ENCODE data around the gene TBCEL.

The TBCEL gene

GRCh38 chr11:121099364-121099763, 75.5 kb downstream of the TBCEL start:
- no peak overlapping the region for H3K4me3 ChIP-seq (ENCODE audit: low read depth, low read length)
- no peak for DNase-seq (ENCODE audit: low read depth)
- TF ChIP-seq CTCF (IDR thresholded peaks at IDR 0.05; ENCODE audit: low read depth, low read length, missing control alignments), result no peak
- in situ Hi-C loops (cut with HindIII; ENCODE audit: low sequenced_read_pairs), result no loop called here

DNA sequence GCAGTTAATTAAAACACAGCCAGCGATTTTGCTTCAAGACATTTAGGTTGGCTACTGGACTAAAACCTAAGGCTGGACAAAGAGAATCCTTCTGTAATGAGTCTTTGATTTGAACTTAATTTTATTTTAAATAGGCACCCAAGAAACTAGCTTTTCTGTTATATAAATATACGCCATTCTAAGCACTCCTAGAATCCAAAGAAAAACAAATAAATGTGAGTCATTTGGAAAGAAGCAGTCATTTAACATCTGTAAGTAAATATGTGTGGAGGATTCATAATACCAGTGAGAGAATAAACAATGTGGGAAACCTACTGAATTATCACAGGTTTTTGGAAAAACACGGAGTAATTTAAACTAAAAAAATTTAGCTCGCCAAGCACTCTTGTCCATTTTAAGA, 76.0 kb downstream of the TBCEL start:
- TF ChIP-seq CTCF (IDR thresholded peaks at IDR 0.05; ENCODE audit: low read depth, low read length, missing control alignments), result no peak
- no peak for DNase-seq (ENCODE audit: low read depth)
- no peak overlapping the region for H3K4me3 ChIP-seq (ENCODE audit: low read depth, low read length)
- in situ Hi-C loops (cut with HindIII; ENCODE audit: low sequenced_read_pairs), result no loop called here

DNA sequence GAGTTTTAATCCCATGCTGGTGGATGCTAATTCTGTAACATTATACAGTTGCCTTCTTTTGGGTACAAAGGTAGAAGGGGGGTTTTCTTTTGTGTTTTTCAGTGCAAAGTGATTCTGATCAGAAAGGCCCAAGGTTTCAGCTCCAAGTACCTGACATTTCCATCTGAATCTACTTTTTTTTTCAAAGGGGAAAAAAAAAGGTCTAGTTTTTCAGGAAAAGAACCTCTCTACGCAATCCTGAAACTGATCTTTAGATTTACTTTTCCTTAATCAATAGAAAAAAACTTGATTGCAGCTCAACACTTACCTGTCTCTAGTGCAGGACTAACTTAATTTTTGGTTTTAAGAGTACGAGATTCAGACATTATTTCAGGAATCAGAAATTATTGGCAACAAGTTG, 77.0 kb downstream of the TBCEL start, which contains the start of gene TECTA:
Gene TECTA, plus strand, starts transcription at position 301 of the 400 bp plus-strand sequence. CDS start 1,423 bp downstream, outside the sequence.
- in situ Hi-C loops (cut with HindIII; ENCODE audit: low sequenced_read_pairs), result no loop called here
- no peak within 1 kb of the TSS for H3K4me3 ChIP-seq (ENCODE audit: low read depth, low read length)
- TF ChIP-seq CTCF (IDR thresholded peaks at IDR 0.05; ENCODE audit: low read depth, low read length, missing control alignments), result no peak
- DNase-seq (ENCODE audit: low read depth), result no peak

DNA sequence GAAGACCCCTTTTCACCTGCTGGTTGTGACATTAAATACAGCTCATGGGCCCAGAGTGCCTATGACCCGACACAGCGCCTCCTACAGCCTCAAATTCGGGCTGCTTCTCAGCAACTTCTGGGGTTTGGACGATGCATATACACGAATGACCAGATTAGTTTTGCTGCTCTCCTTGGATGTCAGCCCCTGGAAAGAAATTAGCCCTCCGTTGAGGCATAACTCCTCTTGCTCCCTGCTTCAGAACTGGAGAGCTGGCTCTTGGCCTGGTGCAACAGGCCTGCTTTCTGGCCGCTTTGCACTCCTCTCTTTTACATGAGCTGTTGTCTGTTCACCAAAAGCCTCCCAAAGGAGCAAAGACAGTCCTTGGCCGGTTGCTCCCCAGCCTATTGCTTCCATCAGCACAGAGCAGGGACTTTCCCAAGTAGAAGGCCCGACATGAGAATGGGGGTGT, 80.4 kb downstream of the TBCEL start:
- peak; percentile 2 for TF ChIP-seq CTCF (IDR thresholded peaks at IDR 0.05; ENCODE audit: low read depth, low read length, missing control alignments)
- H3K4me3 ChIP-seq (ENCODE audit: low read depth, low read length), result no peak overlapping the region
- in situ Hi-C loops (cut with HindIII; ENCODE audit: low sequenced_read_pairs), result no loop called here
- DNase-seq (ENCODE audit: low read depth), result no peak

DNA sequence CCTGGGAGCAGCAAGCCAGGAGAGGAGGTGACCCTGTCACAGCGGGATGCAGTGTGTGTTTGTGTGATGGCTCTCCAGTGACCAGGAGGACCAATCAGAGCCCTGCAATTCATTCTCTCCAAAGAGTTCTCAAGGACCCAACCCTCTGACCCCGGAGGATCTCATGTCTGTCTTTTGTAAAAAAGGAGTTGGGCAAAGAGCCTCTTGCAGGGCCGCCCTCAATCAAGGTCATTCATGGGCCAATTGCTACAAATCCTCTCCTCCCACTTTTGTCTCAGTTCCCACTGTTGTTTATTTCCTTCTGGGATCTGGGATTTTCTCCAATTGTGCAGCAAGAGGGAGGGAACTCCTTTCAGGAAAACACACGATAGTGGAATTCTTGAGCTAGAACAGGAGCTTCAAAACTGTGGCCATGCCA, 81.2 kb downstream of the TBCEL start:
- no peak for DNase-seq (ENCODE audit: low read depth)
- no peak for TF ChIP-seq CTCF (IDR thresholded peaks at IDR 0.05; ENCODE audit: low read depth, low read length, missing control alignments)
- H3K4me3 ChIP-seq (ENCODE audit: low read depth, low read length), result no peak overlapping the region
- in situ Hi-C loops (cut with HindIII; ENCODE audit: low sequenced_read_pairs), result no loop called here

DNA sequence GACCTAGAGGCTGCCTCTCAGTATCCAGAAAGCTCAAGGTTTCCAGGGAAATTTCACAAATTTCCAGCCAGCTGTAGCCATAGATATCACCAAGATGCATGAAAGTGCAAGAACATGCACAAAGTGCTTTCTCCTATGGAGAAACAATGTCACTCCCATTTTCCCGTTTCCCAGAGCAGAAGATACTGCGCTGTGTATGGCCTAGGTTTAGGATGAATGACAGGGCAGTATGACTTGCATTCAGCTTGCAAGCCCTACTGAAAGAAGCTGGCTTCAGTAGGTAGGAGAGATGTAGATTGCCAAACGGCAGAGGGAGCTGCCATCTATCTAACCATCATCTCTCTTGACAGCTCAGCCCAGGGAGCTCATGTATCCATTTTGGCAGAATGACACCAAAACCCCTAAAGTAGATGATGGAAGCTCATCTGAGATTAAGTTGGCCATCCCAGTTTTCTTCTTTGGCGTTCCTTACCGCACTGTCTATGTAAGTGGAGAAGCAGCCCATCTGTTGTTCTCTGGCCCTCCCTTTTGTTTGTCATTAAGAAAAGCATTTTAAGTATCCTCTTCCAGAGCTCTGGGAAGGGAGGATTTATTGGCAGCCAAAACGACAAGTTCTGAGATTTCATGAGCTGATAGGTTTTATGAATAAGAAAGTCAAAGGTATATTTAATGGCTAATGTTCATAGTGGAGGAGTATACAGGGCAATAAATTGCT, 81.7 kb downstream of the TBCEL start:
- in situ Hi-C loops (cut with HindIII; ENCODE audit: low sequenced_read_pairs), result no loop called here
- no peak for DNase-seq (ENCODE audit: low read depth)
- TF ChIP-seq CTCF (IDR thresholded peaks at IDR 0.05; ENCODE audit: low read depth, low read length, missing control alignments), result no peak
- no peak overlapping the region for H3K4me3 ChIP-seq (ENCODE audit: low read depth, low read length)
